Measurements from ENCODE around the gene FAM124A.

FAM124A gene

GRCh38 chr13:51308781-51309180 lies 86.6 kb downstream of the FAM124A start:
- DNase-seq (ENCODE audit: low read depth), result no peak

- no peak for DNase-seq (ENCODE audit: low read depth)
Measured at GRCh38 chr13:51311231-51311630, 89.0 kb downstream of the FAM124A start.

- no peak for DNase-seq (ENCODE audit: low read depth)
Measured at GRCh38 chr13:51311957-51312520, 89.8 kb downstream of the FAM124A start.

- no peak for DNase-seq (ENCODE audit: low read depth)
Measured at GRCh38 chr13:51313619-51314018, 91.4 kb downstream of the FAM124A start.

- DNase-seq (ENCODE audit: low read depth), result no peak
Measured at GRCh38 chr13:51317262-51317661, 95.1 kb downstream of the FAM124A start.

GRCh38 chr13:51318015-51318414 lies 95.8 kb downstream of the FAM124A start:
- DNase-seq (ENCODE audit: low read depth), result no peak

GRCh38 chr13:51318876-51319275 lies 96.7 kb downstream of the FAM124A start:
- DNase-seq (ENCODE audit: low read depth), result no peak

GRCh38 chr13:51321836-51322235 lies 99.6 kb downstream of the FAM124A start:
- no peak for DNase-seq (ENCODE audit: low read depth)

- DNase-seq (ENCODE audit: low read depth), result no peak
Measured at GRCh38 chr13:51322826-51323225, 100.6 kb downstream of the FAM124A start.

GRCh38 chr13:51323824-51324511 lies 101.8 kb downstream of the FAM124A start:
- DNase-seq (ENCODE audit: low read depth), result no peak

GRCh38 chr13:51324714-51325420 lies 102.7 kb downstream of the FAM124A start:
- no peak for DNase-seq (ENCODE audit: low read depth)

GRCh38 chr13:51325837-51326236 lies 103.6 kb downstream of the FAM124A start:
- no peak for DNase-seq (ENCODE audit: low read depth)

- DNase-seq (ENCODE audit: low read depth), result no peak
Measured at GRCh38 chr13:51326777-51327176, 104.6 kb downstream of the FAM124A start.

GRCh38 chr13:51327961-51328360 lies 105.8 kb downstream of the FAM124A start:
- DNase-seq (ENCODE audit: low read depth), result no peak

- no peak for DNase-seq (ENCODE audit: low read depth)
Measured at GRCh38 chr13:51328488-51328887, 106.3 kb downstream of the FAM124A start.

GRCh38 chr13:51329606-51330005 lies 107.4 kb downstream of the FAM124A start:
- no peak for DNase-seq (ENCODE audit: low read depth)

- DNase-seq (ENCODE audit: low read depth), result no peak
Measured at GRCh38 chr13:51330791-51331190, 108.6 kb downstream of the FAM124A start.

GRCh38 chr13:51331354-51331861 lies 109.2 kb downstream of the FAM124A start:
- no peak for DNase-seq (ENCODE audit: low read depth)

- no peak for DNase-seq (ENCODE audit: low read depth)
Measured at GRCh38 chr13:51332566-51333361, 110.6 kb downstream of the FAM124A start.

- DNase-seq (ENCODE audit: low read depth), result no peak
Measured at GRCh38 chr13:51333421-51333820, 111.2 kb downstream of the FAM124A start.

GRCh38 chr13:51333826-51334225 lies 111.6 kb downstream of the FAM124A start:
- DNase-seq (ENCODE audit: low read depth), result no peak

All from stimulated activated CD8-positive, alpha-beta memory T cell treated with anti-CD3 and anti-CD28 coated beads, Interleukin-12 subunit alpha, Interleukin-12 subunit beta, amount 100 ng/mL, for 1 hour (primary cell).